OCI-LY1 (cell line): ENCODE results near the gene EPB41L4A.

Experiments
- H2AFZ ChIP-seq: fragments of 200-600 bp; sonication (generic), shearing (Covaris generic); 2 replicates; pipeline ENCODE4 v1.6.0; 2014; ENCODE audit warnings: antibody characterized with exemption, mild to moderate bottlenecking, low read length
- H3F3A ChIP-seq: fragments of 200-600 bp; sonication (generic), shearing (Covaris generic); 2 replicates; pipeline ENCODE4 v1.6.0; 2014; ENCODE audit warnings: mild to moderate bottlenecking, antibody characterized with exemption, low read length, moderate library complexity; ENCODE audit not compliant: insufficient read depth
- H3K27ac ChIP-seq: fragments of 200-600 bp; sonication (generic); 2 replicates; pipeline ENCODE4 v1.5.1; 2014; ENCODE audit warnings: low read length, mixed run types, mild to moderate bottlenecking, low read depth; ENCODE audit not compliant: poor library complexity, severe bottlenecking
- H3K27me3 ChIP-seq: fragments of 200-600 bp; sonication (generic); 2 replicates; pipeline ENCODE4 v1.6.0; 2014; ENCODE audit warnings: antibody characterized with exemption, mild to moderate bottlenecking, low read length, moderate library complexity; ENCODE audit not compliant: insufficient read depth
- H3K36me3 ChIP-seq: fragments of 200-600 bp; sonication (generic); 2 replicates; pipeline ENCODE4 v1.6.1; 2014; ENCODE audit warnings: mild to moderate bottlenecking, antibody characterized with exemption, low read length, moderate library complexity, mixed read lengths; ENCODE audit not compliant: insufficient read depth
- H3K4me1 ChIP-seq: fragments of 200-600 bp; sonication (generic); 2 replicates; pipeline ENCODE4 v1.5.1; 2014; ENCODE audit warnings: mild to moderate bottlenecking, low read length, moderate library complexity; ENCODE audit not compliant: insufficient read depth, severe bottlenecking
- H3K4me2 ChIP-seq: fragments of 200-600 bp; sonication (generic), shearing (Covaris generic); 2 replicates; pipeline ENCODE4 v1.6.1; 2014; ENCODE audit warnings: low read length
- H3K4me3 ChIP-seq: fragments of 200-600 bp; sonication (generic); 2 replicates; pipeline ENCODE4 v1.5.1; 2014; ENCODE audit warnings: low read length, low read depth, mild to moderate bottlenecking, mixed read lengths; ENCODE audit not compliant: poor library complexity, severe bottlenecking
- H3K79me2 ChIP-seq: fragments of 200-600 bp; shearing (Covaris generic); 2 replicates; pipeline ENCODE4 v1.6.1; 2016; ENCODE audit warnings: mixed run types, low read length, mixed read lengths; ENCODE audit not compliant: insufficient read depth
- H3K9ac ChIP-seq: fragments of 200-600 bp; sonication (generic), shearing (Covaris generic); 2 replicates; pipeline ENCODE4 v1.6.1; 2014; ENCODE audit warnings: mild to moderate bottlenecking, low read length, mixed read lengths
- H3K9me2 ChIP-seq: fragments of 200-600 bp; sonication (generic), shearing (Covaris generic); 2 replicates; pipeline ENCODE4 v1.6.1; 2014; ENCODE audit warnings: low read depth, mild to moderate bottlenecking, low read length, mixed read lengths
- H3K9me3 ChIP-seq: fragments of 200-600 bp; shearing (Covaris generic); 2 replicates; pipeline ENCODE4 v1.6.1; 2014; ENCODE audit warnings: low read length, mixed read lengths
- H4K20me1 ChIP-seq: fragments of 200-600 bp; sonication (generic), shearing (Covaris generic); 2 replicates; pipeline ENCODE4 v1.6.0; 2016; ENCODE audit warnings: mild to moderate bottlenecking, low read length; ENCODE audit not compliant: insufficient read depth
- EZH2 ChIP-seq: fragments of 200-600 bp; sonication (generic), shearing (Covaris generic); IDR thresholded peaks from 2 replicates; pipeline ENCODE4 v1.8.0; 2017; ENCODE audit warnings: borderline replicate concordance, mixed run types, mild to moderate bottlenecking, antibody characterized with exemption, low read length, moderate library complexity, mixed read lengths
- TF ChIP-seq, protein P1 (sequence below): fragments of 200-600 bp; sonication (generic), shearing (Covaris generic); IDR thresholded peaks from 2 replicates; pipeline ENCODE4 v1.5.1; 2017; ENCODE audit warnings: mild to moderate bottlenecking, antibody characterized with exemption, low read length, moderate library complexity, mixed read lengths

EPB41L4A gene

DNA sequence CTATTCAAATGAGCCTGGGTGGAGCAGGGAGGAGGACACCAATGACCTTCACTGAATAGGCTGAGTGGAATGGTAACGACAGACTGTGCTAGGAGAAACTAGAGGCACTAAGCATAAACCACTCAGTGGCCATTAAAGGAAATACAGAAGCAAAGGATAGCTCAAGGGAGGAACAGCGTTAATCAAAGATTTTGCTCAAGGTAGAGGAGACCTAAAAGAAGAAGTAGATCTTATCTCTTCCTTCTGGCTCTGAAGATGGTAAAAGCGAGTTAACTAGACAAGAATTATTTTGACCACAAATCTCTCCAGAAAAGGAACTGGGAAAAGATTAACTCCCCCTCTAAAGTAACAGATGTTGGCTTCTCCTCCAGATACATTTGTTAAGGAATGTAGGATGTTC, 299.6 kb downstream of the EPB41L4A start:
- TF ChIP-seq, protein P1, sequence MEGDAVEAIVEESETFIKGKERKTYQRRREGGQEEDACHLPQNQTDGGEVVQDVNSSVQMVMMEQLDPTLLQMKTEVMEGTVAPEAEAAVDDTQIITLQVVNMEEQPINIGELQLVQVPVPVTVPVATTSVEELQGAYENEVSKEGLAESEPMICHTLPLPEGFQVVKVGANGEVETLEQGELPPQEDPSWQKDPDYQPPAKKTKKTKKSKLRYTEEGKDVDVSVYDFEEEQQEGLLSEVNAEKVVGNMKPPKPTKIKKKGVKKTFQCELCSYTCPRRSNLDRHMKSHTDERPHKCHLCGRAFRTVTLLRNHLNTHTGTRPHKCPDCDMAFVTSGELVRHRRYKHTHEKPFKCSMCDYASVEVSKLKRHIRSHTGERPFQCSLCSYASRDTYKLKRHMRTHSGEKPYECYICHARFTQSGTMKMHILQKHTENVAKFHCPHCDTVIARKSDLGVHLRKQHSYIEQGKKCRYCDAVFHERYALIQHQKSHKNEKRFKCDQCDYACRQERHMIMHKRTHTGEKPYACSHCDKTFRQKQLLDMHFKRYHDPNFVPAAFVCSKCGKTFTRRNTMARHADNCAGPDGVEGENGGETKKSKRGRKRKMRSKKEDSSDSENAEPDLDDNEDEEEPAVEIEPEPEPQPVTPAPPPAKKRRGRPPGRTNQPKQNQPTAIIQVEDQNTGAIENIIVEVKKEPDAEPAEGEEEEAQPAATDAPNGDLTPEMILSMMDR = no peak
- TF ChIP-seq EZH2 = no peak
- Histone ChIP-seq H3K4me2 (no peak overlapping the region), H3K9ac (no peak overlapping the region), H2AFZ (no peak overlapping the region), H3K9me3 (no peaks in the 10 kb centered on the region), H3F3A (no peaks in the 10 kb centered on the region), H3K79me2 (no peaks in the 10 kb centered on the region), H3K4me3 (no peak overlapping the region), H3K4me1 (peaks cover 42% of the 10 kb centered on the region), H3K9me2 (no peaks in the 10 kb centered on the region), H4K20me1 (no peaks in the 10 kb centered on the region), H3K27me3 (no peaks in the 10 kb centered on the region; the same call in none of the 2 replicates), H3K27ac (no peak overlapping the region), H3K36me3 (no peaks in the 10 kb centered on the region)

DNA sequence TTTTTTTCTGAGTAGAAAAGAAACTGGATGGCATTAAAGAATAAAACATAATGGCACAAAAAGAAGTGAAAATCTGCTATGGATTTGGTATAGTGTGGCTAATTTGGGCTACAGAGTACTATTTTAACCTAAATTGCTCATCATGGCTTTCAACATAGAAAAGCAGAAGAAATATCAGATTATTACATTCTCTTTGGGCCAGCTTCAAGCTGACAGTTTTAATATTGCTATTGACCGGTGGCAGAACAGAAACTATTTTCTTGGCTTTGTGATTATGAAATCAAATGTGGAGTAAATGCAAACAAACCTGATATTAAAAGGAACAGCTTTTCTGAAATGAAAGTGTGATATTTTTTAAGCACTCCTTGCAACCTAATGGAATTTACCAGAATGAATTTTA, 301.5 kb downstream of the EPB41L4A start:
- no peak overlapping the region for H3K4me2 ChIP-seq
- no peak overlapping the region for H3K4me3 ChIP-seq
- H3K36me3 ChIP-seq = no peaks in the 10 kb centered on the region
- H2AFZ ChIP-seq = 0 out of 2 replicates have a peak overlapping the region, but pooled peaks have one; percentile 46
- no peak overlapping the region for H3K9ac ChIP-seq
- H3K4me1 ChIP-seq = peaks cover 38% of the 10 kb centered on the region
- TF ChIP-seq EZH2 = no peak
- TF ChIP-seq, protein P1 = no peak
- H4K20me1 ChIP-seq = no peaks in the 10 kb centered on the region
- no peaks in the 10 kb centered on the region for H3K9me3 ChIP-seq
- peak overlapping the region; percentile 85 for H3K27ac ChIP-seq
- H3K27me3 ChIP-seq = no peaks in the 10 kb centered on the region; the same call in 1 of the 2 replicates
- no peaks in the 10 kb centered on the region for H3K9me2 ChIP-seq
- no peaks in the 10 kb centered on the region for H3F3A ChIP-seq
- H3K79me2 ChIP-seq = no peaks in the 10 kb centered on the region

- Histone ChIP-seq H3K4me2 (no peak overlapping the region), H3K9ac (no peak overlapping the region), H3K27me3 (no peaks in the 10 kb centered on the region; the same call in 1 of the 2 replicates), H3K79me2 (no peaks in the 10 kb centered on the region), H4K20me1 (no peaks in the 10 kb centered on the region), H3K4me3 (no peak overlapping the region), H3K36me3 (no peaks in the 10 kb centered on the region), H2AFZ (no peak overlapping the region), H3K9me3 (no peaks in the 10 kb centered on the region), H3K27ac (peak overlapping the region; percentile 85), H3K4me1 (peaks cover 38% of the 10 kb centered on the region), H3F3A (no peaks in the 10 kb centered on the region), H3K9me2 (no peaks in the 10 kb centered on the region)
- no peak for TF ChIP-seq EZH2
- TF ChIP-seq, protein P1 = no peak
Measured at GRCh38 chr5:112116371-112116770, 302.7 kb downstream of the EPB41L4A start.
